H1 (cell line): ENCODE data around the gene MGMT. TPM values are rescaled to one million over a fixed set of nuclear protein-coding genes. Genes with fewer than 3 reads are reported as not detected.

Experiments
- ASH2L ChIP-seq: fragments of 200-600, 300-600 bp; sonication (generic); IDR thresholded peaks from one replicate; pipeline ENCODE4 v1.7.1; 2017; ENCODE audit warnings: low read length
- ATF3 ChIP-seq: IDR thresholded peaks from 2 replicates; pipeline ENCODE4 v1.6.1; 2011; ENCODE audit warnings: low read depth, mild to moderate bottlenecking, low read length; ENCODE audit not compliant: insufficient read depth
- MAX ChIP-seq: IDR thresholded peaks from 2 replicates; pipeline ENCODE4 v1.6.1; 2012; ENCODE audit warnings: inconsistent platforms
- PHF8 ChIP-seq: fragments of 200-600 bp; sonication (generic); conservative IDR thresholded peaks from 2 replicates; pipeline ENCODE4 v1.7.1; 2012; ENCODE audit warnings: low read depth, mild to moderate bottlenecking, inconsistent platforms, low read length, moderate library complexity
- POLR2A ChIP-seq, 2 experiments: IDR thresholded peaks; 1 replicate in 1 of 2; 2 replicates in 1 of 2; pipeline ENCODE4 v1.6.1; 2011; ENCODE audit warnings: low read depth in 2 of 2, low read length in 2 of 2, mild to moderate bottlenecking in 2 of 2; ENCODE audit errors: control extremely low read depth in 1 of 2
- SIN3A ChIP-seq, 2 experiments: IDR thresholded peaks in 1 of 2; conservative IDR thresholded peaks in 1 of 2; 2 replicates each; pipeline ENCODE4 v1.6.1; 2011 to 2012; ENCODE audit warnings: low read length in 2 of 2, improper control_type of control experiment in 1 of 2, low read depth in 1 of 2, mild to moderate bottlenecking in 1 of 2
- SRF ChIP-seq: IDR thresholded peaks from 2 replicates; pipeline ENCODE4 v1.6.1; 2011; ENCODE audit warnings: mild to moderate bottlenecking, low read depth, low read length, moderate library complexity
- polyA plus RNA-seq, 7 experiments: library from polyadenylated mRNA; depleted of rRNA in 3 of 7; stranded (reverse) in 5 of 7; unstranded in 2 of 7; fragments of >200 nt in 5 of 7; fragments of 200-250 nt in 2 of 7; gene quantifications; 1 replicate in 5 of 7; 2 replicates in 1 of 7; 4 replicates in 1 of 7; pipeline versions ENCODE4 v1.2.1 to v1.2.3, GENCODE V29; 2011 to 2013; ENCODE audit warnings: missing spikeins in 2 of 7, mixed read lengths in 2 of 7
- total RNA-seq: library from RNA; stranded (reverse); fragmentation: NEBNext Ultra II Directional; extraction: Animal tissue kit (Norgen Biotek cat#: 25700); gene quantifications from 2 replicates; pipeline ENCODE4 v1.2.1, GENCODE V29; 2021

MGMT gene
- total and polyA plus RNA-seq, 2 of the 8 experiments (the other 6 are each of a cell fraction or from before 2014, with no cell fraction given): 9.9 to 10.7 TPM

- peak; percentile 19; the same call in 1 of the 2 replicates for TF ChIP-seq MAX
- TF ChIP-seq SIN3A (conservative IDR thresholded peaks at IDR 0.05 in 1 of 2, IDR thresholded peaks at IDR 0.05 in 1 of 2; ENCODE audit: low read depth in 1 of 2, low read length in 2 of 2): no peak
- no peak for TF ChIP-seq SRF
- no peak for TF ChIP-seq PHF8
- TF ChIP-seq ASH2L: no peak
- no peak for TF ChIP-seq POLR2A (IDR thresholded peaks at IDR 0.05; ENCODE audit: control extremely low read depth in 1 of 2, low read depth in 2 of 2, low read length in 2 of 2)
- no peak for TF ChIP-seq ATF3
Measured at GRCh38 chr10:129658376-129659072, 191.5 kb downstream of the MGMT start (continued).
